ENCODE data around the gene ANXA4. TPM values are rescaled to one million over a fixed set of nuclear protein-coding genes. Genes with fewer than 3 reads are reported as not detected.

The ANXA4 gene
- total and polyA plus RNA-seq, 2 donors: 23.3 to 45.3 TPM

DNA sequence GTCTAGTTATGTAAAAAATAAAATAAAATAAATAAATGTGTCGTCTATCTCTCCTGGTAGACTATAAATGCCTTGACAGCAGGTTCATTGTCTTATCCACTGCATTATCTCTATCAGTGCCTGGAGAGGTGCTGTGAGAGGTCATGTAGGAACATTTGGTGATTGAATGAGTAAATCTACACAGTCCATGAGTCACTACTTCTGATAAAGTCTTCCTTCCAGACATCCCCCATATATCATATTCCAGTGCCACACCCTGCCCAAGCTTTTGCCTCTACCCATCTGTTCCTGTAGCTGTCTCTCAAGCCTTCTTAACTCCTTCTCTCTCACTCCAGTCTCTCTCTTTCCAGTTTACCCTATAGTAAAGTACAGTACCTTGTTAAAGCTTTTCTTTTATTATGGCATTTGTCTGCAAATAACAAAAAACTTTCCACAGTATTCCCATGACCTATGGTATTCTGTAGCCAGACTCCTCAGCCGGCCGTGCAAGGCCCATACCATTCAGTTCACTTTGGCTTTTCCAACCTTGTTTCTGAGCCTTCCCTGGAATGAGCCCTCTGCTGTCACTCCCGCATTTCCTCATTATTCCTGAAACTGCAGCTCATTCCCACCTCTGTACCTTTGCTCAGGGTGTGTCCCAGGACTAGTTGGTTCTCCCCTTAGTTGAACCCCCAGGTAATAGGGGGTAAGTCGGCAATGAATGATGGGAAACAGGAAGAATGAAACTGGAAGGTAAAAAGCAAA, 37.5 kb downstream of the ANXA4 start:
- no peak overlapping the region for H3K4me3 ChIP-seq (ENCODE audit: low read length in 2 of 2)
- H3K36me3 ChIP-seq (ENCODE audit: control insufficient read depth in 2 of 2, insufficient read depth in 2 of 2, low read length in 1 of 2): no peaks in the 10 kb centered on the region
- peaks cover 0 to 3% of the 10 kb centered on the region in 2 donors for H3K27me3 ChIP-seq (ENCODE audit: control insufficient read depth in 2 of 2, insufficient read depth in 1 of 2, low read length in 1 of 2)
- WGBS: over 99% methylated on average over 5 of the region's 5 CpGs
- peaks cover 0 to 12% of the 10 kb centered on the region in 2 donors for H3K4me1 ChIP-seq (ENCODE audit: control insufficient read depth in 2 of 2, insufficient read depth in 2 of 2, low read length in 2 of 2)
- DNase-seq (ENCODE audit: low read depth in 6 of 9, low spot score in 9 of 9): no peak
- H3K27ac ChIP-seq (ENCODE audit: low read depth in 1 of 2, low read length in 1 of 2): no peak overlapping the region
- peaks cover 2 to 14% of the 10 kb centered on the region in 2 donors for H3K9me3 ChIP-seq (ENCODE audit: control insufficient read depth in 2 of 2, insufficient read depth in 1 of 2, low read length in 1 of 2)

DNA sequence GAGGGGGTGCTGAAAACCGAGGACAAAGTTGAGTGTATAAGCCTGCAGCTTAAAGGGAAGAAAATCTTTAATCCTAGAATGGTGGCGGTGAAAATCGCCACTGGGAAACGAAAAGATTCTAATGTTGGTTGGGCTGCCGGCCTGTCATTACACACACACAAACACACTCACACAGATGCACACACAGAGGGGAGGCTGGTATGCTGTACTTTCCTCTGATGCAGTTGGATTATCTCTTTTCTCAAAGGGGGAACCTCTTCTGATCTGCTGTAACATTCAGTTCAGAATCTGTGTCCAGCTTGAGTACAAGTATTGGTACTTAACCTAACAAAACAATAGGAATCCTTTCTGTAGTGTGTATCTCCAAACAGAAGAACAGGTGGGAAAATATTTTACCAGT, 39.0 kb downstream of the ANXA4 start:
- Histone ChIP-seq H3K4me3 (ENCODE audit: low read length in 2 of 2) (no peak overlapping the region), H3K9me3 (ENCODE audit: control insufficient read depth in 2 of 2, insufficient read depth in 1 of 2, low read length in 1 of 2) (peaks cover 2 to 13% of the 10 kb centered on the region in 2 donors), H3K36me3 (ENCODE audit: control insufficient read depth in 2 of 2, insufficient read depth in 2 of 2, low read length in 1 of 2) (no peaks in the 10 kb centered on the region), H3K27me3 (ENCODE audit: control insufficient read depth in 2 of 2, insufficient read depth in 1 of 2, low read length in 1 of 2) (peaks cover 0 to 3% of the 10 kb centered on the region in 2 donors), H3K27ac (ENCODE audit: low read depth in 1 of 2, low read length in 1 of 2) (no peak overlapping the region), H3K4me1 (ENCODE audit: control insufficient read depth in 2 of 2, insufficient read depth in 2 of 2, low read length in 2 of 2) (no peaks in the 10 kb centered on the region)
- DNase-seq (ENCODE audit: low read depth in 6 of 9, low spot score in 9 of 9): no peak
- 94% methylated on average over 5 of the region's 5 CpGs for WGBS

DNA sequence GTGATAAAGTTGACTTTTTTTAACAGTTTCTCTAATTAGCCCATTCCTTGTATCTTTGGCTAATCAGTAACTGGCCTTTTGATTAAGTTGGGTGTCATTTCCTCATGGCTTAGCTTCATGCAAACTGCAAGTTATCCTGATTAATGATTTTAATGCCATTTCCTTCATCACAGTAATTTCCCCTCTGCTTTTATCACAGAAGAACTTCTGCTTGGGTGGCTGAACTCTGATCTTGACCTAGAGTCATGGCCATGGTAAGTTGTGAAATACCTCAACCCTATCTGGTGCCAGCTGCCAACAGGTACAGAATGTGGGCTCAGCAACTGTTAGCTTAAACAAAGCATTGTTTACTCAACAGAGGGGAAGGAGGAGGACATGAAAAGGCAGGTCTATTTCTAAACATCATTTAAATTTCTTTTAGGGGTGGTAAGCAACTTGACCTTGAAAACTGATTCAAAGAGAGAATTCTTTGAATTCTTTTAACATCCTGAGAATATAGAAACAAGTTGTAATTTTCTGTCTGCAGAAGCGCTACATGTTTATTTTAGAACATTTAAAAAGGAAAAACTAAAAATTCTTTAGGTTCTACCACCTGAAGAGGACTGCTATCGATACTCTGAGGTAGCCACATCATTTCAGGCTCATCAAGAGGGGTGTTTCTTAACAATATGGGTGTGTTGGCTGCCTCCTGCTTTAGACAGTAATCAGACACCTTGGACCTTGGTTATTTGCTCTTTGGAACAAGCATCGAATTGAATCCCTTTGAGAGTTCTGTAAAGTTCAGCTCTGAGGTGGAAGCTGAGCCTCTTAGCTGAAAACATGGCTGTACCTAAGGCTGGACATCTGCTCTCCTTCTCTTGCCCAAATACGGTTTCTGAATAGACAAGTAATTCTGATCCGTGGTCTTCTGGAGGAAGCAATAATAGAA, 39.7 kb downstream of the ANXA4 start:
- no peaks in the 10 kb centered on the region for H3K36me3 ChIP-seq (ENCODE audit: control insufficient read depth in 2 of 2, insufficient read depth in 2 of 2, low read length in 1 of 2)
- H3K27me3 ChIP-seq (ENCODE audit: control insufficient read depth in 2 of 2, insufficient read depth in 1 of 2, low read length in 1 of 2): peaks cover 0 to 2% of the 10 kb centered on the region in 2 donors
- DNase-seq (ENCODE audit: low read depth in 6 of 9, low spot score in 9 of 9): no peak
- no peak overlapping the region for H3K27ac ChIP-seq (ENCODE audit: low read depth in 1 of 2, low read length in 1 of 2)
- no peaks in the 10 kb centered on the region for H3K4me1 ChIP-seq (ENCODE audit: control insufficient read depth in 2 of 2, insufficient read depth in 2 of 2, low read length in 2 of 2)
- H3K4me3 ChIP-seq (ENCODE audit: low read length in 2 of 2): no peak overlapping the region
- WGBS: 78% methylated on average over 5 of the region's 5 CpGs
- H3K9me3 ChIP-seq (ENCODE audit: control insufficient read depth in 2 of 2, insufficient read depth in 1 of 2, low read length in 1 of 2): peaks cover 2 to 6% of the 10 kb centered on the region in 2 donors

DNA sequence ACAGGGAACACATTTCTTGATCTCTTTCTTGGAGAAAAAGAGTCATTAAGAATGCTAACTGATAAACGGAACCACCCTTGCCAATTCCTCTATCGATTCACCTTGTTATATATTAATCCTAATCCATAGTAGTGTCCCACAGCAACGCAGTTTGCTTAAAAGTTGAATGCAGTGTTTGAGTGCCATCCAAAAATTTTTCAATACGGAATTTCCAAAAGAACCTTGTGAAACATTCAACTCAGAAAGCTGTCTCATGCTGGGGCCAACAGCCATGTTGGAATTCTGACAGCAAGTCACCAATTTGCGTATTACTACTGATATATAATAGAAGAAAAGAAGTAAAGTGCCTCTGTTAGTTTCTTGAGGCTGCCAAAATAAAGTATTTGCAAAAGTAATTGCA, 42.3 kb downstream of the ANXA4 start:
- H3K4me3 ChIP-seq (ENCODE audit: low read length in 2 of 2): no peak overlapping the region
- 98% methylated on average over 5 of the region's 5 CpGs for WGBS
- no peak overlapping the region for H3K27ac ChIP-seq (ENCODE audit: low read depth in 1 of 2, low read length in 1 of 2)
- no peaks in the 10 kb centered on the region for H3K27me3 ChIP-seq (ENCODE audit: control insufficient read depth in 2 of 2, insufficient read depth in 1 of 2, low read length in 1 of 2)
- H3K36me3 ChIP-seq (ENCODE audit: control insufficient read depth in 2 of 2, insufficient read depth in 2 of 2, low read length in 1 of 2): no peaks in the 10 kb centered on the region
- H3K9me3 ChIP-seq (ENCODE audit: control insufficient read depth in 2 of 2, insufficient read depth in 1 of 2, low read length in 1 of 2): no peaks in the 10 kb centered on the region
- no peak for DNase-seq (ENCODE audit: low read depth in 6 of 9, low spot score in 9 of 9)
- peaks cover 0 to 1% of the 10 kb centered on the region in 2 donors for H3K4me1 ChIP-seq (ENCODE audit: control insufficient read depth in 2 of 2, insufficient read depth in 2 of 2, low read length in 2 of 2)

DNA sequence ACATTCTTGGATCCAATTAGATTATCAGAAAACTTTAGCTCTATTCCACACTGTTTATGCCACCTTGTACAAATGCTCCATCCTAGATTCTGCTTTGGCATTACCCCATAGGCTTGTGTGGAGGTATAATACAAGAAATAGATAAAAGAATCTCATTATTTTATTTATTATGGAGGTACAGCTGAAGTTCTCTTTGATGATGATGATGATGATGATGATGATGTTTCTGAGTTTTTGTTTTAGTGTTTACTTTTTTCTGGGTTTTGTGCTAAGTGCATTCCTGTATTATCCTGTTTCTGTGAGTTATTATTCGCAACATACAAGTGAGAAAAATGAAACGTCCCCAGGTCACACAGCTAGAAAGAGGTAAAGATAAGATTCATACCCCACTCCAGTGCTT, 43.4 kb downstream of the ANXA4 start:
- Histone ChIP-seq H3K4me1 (ENCODE audit: control insufficient read depth in 2 of 2, insufficient read depth in 2 of 2, low read length in 2 of 2) (peaks cover 0 to 12% of the 10 kb centered on the region in 2 donors), H3K27ac (ENCODE audit: low read depth in 1 of 2, low read length in 1 of 2) (no peak overlapping the region), H3K9me3 (ENCODE audit: control insufficient read depth in 2 of 2, insufficient read depth in 1 of 2, low read length in 1 of 2) (no peaks in the 10 kb centered on the region), H3K36me3 (ENCODE audit: control insufficient read depth in 2 of 2, insufficient read depth in 2 of 2, low read length in 1 of 2) (no peaks in the 10 kb centered on the region), H3K27me3 (ENCODE audit: control insufficient read depth in 2 of 2, insufficient read depth in 1 of 2, low read length in 1 of 2) (no peaks in the 10 kb centered on the region), H3K4me3 (ENCODE audit: low read length in 2 of 2) (no peak overlapping the region)
- DNase-seq (ENCODE audit: low read depth in 6 of 9, low spot score in 9 of 9): no peak
- 97% methylated on average over 2 of the region's 2 CpGs for WGBS

DNA sequence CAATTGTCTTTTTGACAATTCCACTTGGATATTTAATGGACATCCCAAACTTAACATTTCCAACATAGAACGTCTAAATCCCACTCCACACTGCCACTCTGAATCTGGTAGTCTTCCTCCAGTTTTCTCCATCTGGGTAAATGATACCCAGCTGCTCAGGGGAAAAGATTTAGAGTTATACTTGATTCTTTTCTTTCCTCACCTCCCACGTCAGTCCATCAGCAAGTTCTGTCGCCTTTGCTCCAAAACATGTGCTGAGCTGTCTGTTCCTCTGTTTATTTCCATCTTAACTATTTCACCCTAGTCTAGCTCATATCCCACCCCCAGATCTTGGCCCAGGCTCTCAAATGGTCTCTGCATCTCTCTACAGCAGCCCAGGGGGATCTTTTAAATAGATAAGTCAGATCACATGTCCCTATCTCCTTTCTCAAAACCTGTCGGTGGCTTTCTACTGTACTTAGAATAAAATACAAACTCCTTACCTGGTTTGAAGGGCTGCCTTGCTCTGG, 44.2 kb downstream of the ANXA4 start:
- DNase-seq (ENCODE audit: low read depth in 6 of 9, low spot score in 9 of 9): no peak
- no peaks in the 10 kb centered on the region for H3K36me3 ChIP-seq (ENCODE audit: control insufficient read depth in 2 of 2, insufficient read depth in 2 of 2, low read length in 1 of 2)
- H3K4me1 ChIP-seq (ENCODE audit: control insufficient read depth in 2 of 2, insufficient read depth in 2 of 2, low read length in 2 of 2): peaks cover 0 to 15% of the 10 kb centered on the region in 2 donors
- WGBS: 96% methylated on average over 4 of the region's 4 CpGs
- H3K27me3 ChIP-seq (ENCODE audit: control insufficient read depth in 2 of 2, insufficient read depth in 1 of 2, low read length in 1 of 2): no peaks in the 10 kb centered on the region
- no peak overlapping the region for H3K27ac ChIP-seq (ENCODE audit: low read depth in 1 of 2, low read length in 1 of 2)
- no peaks in the 10 kb centered on the region for H3K9me3 ChIP-seq (ENCODE audit: control insufficient read depth in 2 of 2, insufficient read depth in 1 of 2, low read length in 1 of 2)
- H3K4me3 ChIP-seq (ENCODE audit: low read length in 2 of 2): no peak overlapping the region

DNA sequence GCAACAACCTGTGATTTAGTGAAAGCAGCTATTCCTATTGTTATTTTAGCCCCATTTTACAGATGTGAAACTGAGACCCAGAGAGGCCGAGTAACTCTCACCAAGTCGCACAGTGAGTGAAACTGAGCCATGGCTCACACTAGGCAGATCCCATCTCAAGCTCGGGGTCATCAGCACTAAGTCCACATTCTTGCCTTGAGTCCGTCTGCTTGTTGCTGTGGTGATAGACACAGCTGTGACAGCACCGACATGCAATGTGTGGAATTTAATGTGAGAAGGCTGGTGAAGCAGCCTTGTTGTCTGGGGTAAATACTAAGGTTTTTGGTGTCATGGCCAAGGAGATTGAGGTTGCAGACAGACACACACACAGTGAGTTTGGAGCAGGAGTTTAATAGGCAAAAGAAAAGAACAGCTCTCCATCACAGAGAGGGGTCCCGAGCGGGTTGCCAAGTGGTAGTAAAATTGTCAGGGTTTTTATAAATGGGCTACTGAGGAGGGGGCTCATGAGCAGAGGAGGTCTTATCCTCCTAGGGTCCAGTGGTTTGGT, 47.3 kb downstream of the ANXA4 start:
- DNase-seq (ENCODE audit: low read depth in 6 of 9, low spot score in 9 of 9): no peak
- Histone ChIP-seq H3K27ac (ENCODE audit: low read depth in 1 of 2, low read length in 1 of 2) (peak overlapping the region in 1 of 2 donors; percentile 52), H3K36me3 (ENCODE audit: control insufficient read depth in 2 of 2, insufficient read depth in 2 of 2, low read length in 1 of 2) (no peaks in the 10 kb centered on the region), H3K4me3 (ENCODE audit: low read length in 2 of 2) (no peak overlapping the region), H3K27me3 (ENCODE audit: control insufficient read depth in 2 of 2, insufficient read depth in 1 of 2, low read length in 1 of 2) (no peaks in the 10 kb centered on the region), H3K4me1 (ENCODE audit: control insufficient read depth in 2 of 2, insufficient read depth in 2 of 2, low read length in 2 of 2) (peaks cover 0 to 15% of the 10 kb centered on the region in 2 donors), H3K9me3 (ENCODE audit: control insufficient read depth in 2 of 2, insufficient read depth in 1 of 2, low read length in 1 of 2) (no peaks in the 10 kb centered on the region)
- 95% methylated on average over 7 of the region's 7 CpGs for WGBS

DNA sequence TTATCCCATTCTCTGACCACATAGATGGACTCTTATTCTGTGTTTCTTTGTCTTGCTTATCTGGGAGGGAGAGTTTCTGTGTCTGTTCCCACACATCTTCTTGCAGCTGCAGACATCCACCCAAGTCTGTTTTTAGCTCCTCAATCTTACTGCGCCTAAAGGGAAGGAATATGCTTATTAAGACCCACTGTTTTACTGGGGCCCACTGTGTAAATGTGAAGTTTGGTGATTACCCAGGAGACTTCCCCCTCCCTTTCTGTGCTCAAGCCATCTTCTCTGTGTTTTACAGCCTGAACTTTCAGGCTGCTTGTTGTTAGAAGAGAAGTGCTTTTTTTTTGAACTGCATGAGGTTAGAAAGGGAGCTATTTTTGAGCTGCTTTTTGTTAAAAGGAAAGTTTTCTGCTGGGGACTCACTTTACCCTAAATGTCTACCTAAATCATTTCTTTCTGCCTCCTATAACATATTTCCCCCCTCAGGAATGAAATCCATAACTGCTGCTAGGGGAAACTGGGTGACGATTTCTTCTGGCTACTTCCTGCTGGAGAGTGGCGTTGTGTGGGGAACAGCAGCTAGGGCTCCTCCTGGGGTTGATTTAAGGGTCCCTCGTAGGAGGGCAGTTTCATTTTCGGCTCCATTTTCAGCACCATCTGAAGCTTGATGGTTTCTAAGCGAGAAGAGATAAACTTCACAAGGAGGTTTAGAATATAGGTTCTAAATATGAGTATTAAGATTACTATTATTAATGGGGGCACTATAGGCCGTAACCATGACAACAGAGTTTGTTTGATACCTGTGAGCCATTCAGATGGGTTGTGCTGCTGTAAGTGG, 48.1 kb downstream of the ANXA4 start:
- peaks cover 0 to 15% of the 10 kb centered on the region in 2 donors for H3K4me1 ChIP-seq (ENCODE audit: control insufficient read depth in 2 of 2, insufficient read depth in 2 of 2, low read length in 2 of 2)
- H3K9me3 ChIP-seq (ENCODE audit: control insufficient read depth in 2 of 2, insufficient read depth in 1 of 2, low read length in 1 of 2): no peaks in the 10 kb centered on the region
- H3K27ac ChIP-seq (ENCODE audit: low read depth in 1 of 2, low read length in 1 of 2): peak overlapping the region in 1 of 2 donors; percentile 52
- peak overlapping the region in 1 of 2 donors; percentile 12 for H3K4me3 ChIP-seq (ENCODE audit: low read length in 2 of 2)
- H3K27me3 ChIP-seq (ENCODE audit: control insufficient read depth in 2 of 2, insufficient read depth in 1 of 2, low read length in 1 of 2): no peaks in the 10 kb centered on the region
- peak in 2 of 9 donors; percentile 21 to 45 for DNase-seq (ENCODE audit: low read depth in 6 of 9, low spot score in 9 of 9)
- no peaks in the 10 kb centered on the region for H3K36me3 ChIP-seq (ENCODE audit: control insufficient read depth in 2 of 2, insufficient read depth in 2 of 2, low read length in 1 of 2)
- 44% methylated on average over 7 of the region's 7 CpGs for WGBS
